ENCODE results near the gene ADGRB3. TPM values are rescaled to one million over a fixed set of nuclear protein-coding genes. Genes with fewer than 3 reads are reported as not detected.

The ADGRB3 gene
- total and polyA plus RNA-seq, 7 donors, result 0.10 to 0.39 (median 0.21) TPM; not detected in 1

- TF ChIP-seq CTCF (IDR thresholded peaks at IDR 0.05), result no peak
- ATAC-seq, result no peak
- no peak for DNase-seq
- H3K9me3 ChIP-seq, result no peaks in the 10 kb centered on the region
- WGBS, 3 donors, result 56 to 64% (median 64%) methylated on average over 4 of the region's 4 CpGs
- H3K27me3 ChIP-seq (ENCODE audit: insufficient read depth in 3 of 3, low read length in 2 of 3), result no peaks in the 10 kb centered on the region
- no peak overlapping the region for H3K27ac ChIP-seq
- H3K4me1 ChIP-seq, result no peaks in the 10 kb centered on the region
- H3K36me3 ChIP-seq (ENCODE audit: insufficient read depth in 1 of 2, low read depth in 1 of 2), result no peaks in the 10 kb centered on the region
- intact Hi-C loops (cut with DNase I), result no loop called here
- no peak overlapping the region for H3K4me3 ChIP-seq
These were observed 377.8 kb downstream of the ADGRB3 start for GRCh38 chr6:69012876-69013275.

- no peak for TF ChIP-seq CTCF (IDR thresholded peaks at IDR 0.05)
- H3K4me1 ChIP-seq, result no peaks in the 10 kb centered on the region
- intact Hi-C loops (cut with DNase I), result no loop called here
- H3K4me3 ChIP-seq, result no peak overlapping the region
- H3K9me3 ChIP-seq, result no peaks in the 10 kb centered on the region
- ATAC-seq, result no peak
- H3K36me3 ChIP-seq (ENCODE audit: insufficient read depth in 1 of 2, low read depth in 1 of 2), result no peaks in the 10 kb centered on the region
- no peak overlapping the region for H3K27ac ChIP-seq
- no peaks in the 10 kb centered on the region for H3K27me3 ChIP-seq (ENCODE audit: insufficient read depth in 3 of 3, low read length in 2 of 3)
- DNase-seq, result no peak
- 88 to 96% (median 95%) methylated on average over 1 of the region's 1 CpG for WGBS, 3 donors
These were observed 383.8 kb downstream of the ADGRB3 start for GRCh38 chr6:69018906-69019305.

GRCh38 chr6:69019832-69020231, 384.8 kb downstream of the ADGRB3 start:
- intact Hi-C loops (cut with DNase I), result no loop called here
- DNase-seq (no peak), ATAC-seq (no peak)
- Histone ChIP-seq H3K36me3 (ENCODE audit: insufficient read depth in 1 of 2, low read depth in 1 of 2) (no peaks in the 10 kb centered on the region), H3K27me3 (ENCODE audit: insufficient read depth in 3 of 3, low read length in 2 of 3) (no peaks in the 10 kb centered on the region), H3K4me3 (no peak overlapping the region), H3K4me1 (no peaks in the 10 kb centered on the region), H3K27ac (no peak overlapping the region), H3K9me3 (no peaks in the 10 kb centered on the region)
- 71 to 76% (median 73%) methylated on average over 4 of the region's 4 CpGs for WGBS, 3 donors
- no peak for TF ChIP-seq CTCF (IDR thresholded peaks at IDR 0.05)

GRCh38 chr6:69022993-69023392, 387.9 kb downstream of the ADGRB3 start:
- Histone ChIP-seq H3K36me3 (ENCODE audit: insufficient read depth in 1 of 2, low read depth in 1 of 2) (no peaks in the 10 kb centered on the region), H3K27ac (no peak overlapping the region), H3K4me1 (no peaks in the 10 kb centered on the region), H3K27me3 (ENCODE audit: insufficient read depth in 3 of 3, low read length in 2 of 3) (no peaks in the 10 kb centered on the region), H3K4me3 (no peak overlapping the region), H3K9me3 (no peaks in the 10 kb centered on the region)
- DNase-seq (no peak), ATAC-seq (no peak)
- TF ChIP-seq CTCF (IDR thresholded peaks at IDR 0.05), result no peak
- WGBS, 3 donors, result 85 to 91% (median 87%) methylated on average over 1 of the region's 1 CpG
- intact Hi-C loops (cut with DNase I), result no loop called here

GRCh38 chr6:69026243-69026642, 391.2 kb downstream of the ADGRB3 start:
- H3K27me3 ChIP-seq (ENCODE audit: insufficient read depth in 3 of 3, low read length in 2 of 3), result no peaks in the 10 kb centered on the region
- H3K27ac ChIP-seq, result no peak overlapping the region
- no peak for DNase-seq
- 89 to 90% (median 90%) methylated on average over 3 of the region's 3 CpGs for WGBS, 3 donors
- intact Hi-C loops (cut with DNase I), result no loop called here
- H3K4me3 ChIP-seq, result no peak overlapping the region
- ATAC-seq, result no peak
- no peaks in the 10 kb centered on the region for H3K36me3 ChIP-seq (ENCODE audit: insufficient read depth in 1 of 2, low read depth in 1 of 2)
- no peak for TF ChIP-seq CTCF (IDR thresholded peaks at IDR 0.05)
- no peaks in the 10 kb centered on the region for H3K4me1 ChIP-seq
- H3K9me3 ChIP-seq, result no peaks in the 10 kb centered on the region

Data from psoas muscle (tissue), 8 donors.